GM18520 (cell line): ENCODE data around the gene MAPK8.

ENCODE experiments used
- ATAC-seq: cut with Tn5 transposase; IDR thresholded peaks from one replicate; pipeline ENCODE4 v1.9.1; 2021; ENCODE audit not compliant: unreplicated experiment

MAPK8 gene

GRCh38 chr10:48459270-48460150 lies 153.0 kb downstream of the MAPK8 start:
- ATAC-seq: no peak

DNA sequence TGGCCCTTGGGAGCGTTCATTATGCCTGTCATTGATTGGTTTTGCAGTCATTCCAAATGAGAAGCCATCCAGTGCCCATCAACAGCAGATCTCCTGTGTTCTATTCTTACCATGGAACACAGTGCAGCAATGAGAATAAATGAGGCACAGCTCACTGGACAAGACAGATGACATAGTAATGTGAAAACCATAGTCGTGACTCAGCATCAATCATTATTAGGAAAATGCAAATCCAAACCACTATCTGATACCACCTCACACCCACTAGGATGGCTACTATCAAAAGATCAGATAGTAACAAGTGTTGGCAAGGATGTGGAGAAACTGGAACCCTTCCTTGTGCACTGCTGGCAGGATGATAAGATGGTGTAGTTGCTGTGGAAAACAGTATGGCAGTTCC lies 153.7 kb downstream of the MAPK8 start:
- ATAC-seq: no peak

DNA sequence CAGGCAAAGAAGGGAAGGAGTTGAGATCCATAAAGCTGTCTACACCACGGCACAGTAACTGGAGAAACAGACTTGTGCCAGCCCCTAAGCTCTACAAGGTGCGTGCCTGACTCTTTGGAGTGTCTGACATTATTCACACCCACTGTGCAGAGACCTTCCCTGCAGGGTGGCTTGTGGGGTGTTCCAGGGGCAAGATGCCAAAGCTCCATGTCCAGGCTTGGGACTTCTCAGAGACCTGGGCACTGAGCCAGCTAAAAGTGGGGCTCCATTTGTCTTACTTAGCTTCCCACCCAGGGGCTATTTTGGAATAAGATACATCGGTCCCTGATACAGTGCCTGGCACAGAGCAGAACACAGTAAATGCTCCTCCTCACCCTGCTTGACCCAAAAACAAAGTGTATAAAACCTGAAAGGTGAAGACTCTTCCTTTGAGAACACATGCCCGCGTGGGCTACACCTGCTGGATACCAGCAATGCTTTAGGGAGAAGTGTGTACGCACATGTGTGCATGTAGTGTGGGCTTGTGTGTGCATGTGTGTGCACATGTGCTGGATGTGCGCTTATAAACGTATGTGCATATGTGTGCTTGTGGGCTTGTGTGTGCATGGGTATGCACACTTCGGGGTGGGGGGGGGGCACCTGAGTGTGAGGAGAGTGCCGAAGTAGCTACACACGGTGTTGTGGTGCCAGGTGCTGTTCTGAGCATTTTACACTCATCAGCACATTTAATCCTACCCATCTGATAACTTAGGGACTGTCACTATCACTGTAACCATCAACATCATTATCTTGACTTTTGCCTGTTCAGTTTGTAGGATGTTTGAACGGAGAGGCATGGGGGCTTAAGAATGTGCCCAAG lies 155.4 kb downstream of the MAPK8 start:
- no peak for ATAC-seq

- ATAC-seq: no peak
Observed at GRCh38 chr10:48462482-48463020, 156.1 kb downstream of the MAPK8 start.

GRCh38 chr10:48463318-48464003 lies 157.0 kb downstream of the MAPK8 start:
- ATAC-seq: no peak

DNA sequence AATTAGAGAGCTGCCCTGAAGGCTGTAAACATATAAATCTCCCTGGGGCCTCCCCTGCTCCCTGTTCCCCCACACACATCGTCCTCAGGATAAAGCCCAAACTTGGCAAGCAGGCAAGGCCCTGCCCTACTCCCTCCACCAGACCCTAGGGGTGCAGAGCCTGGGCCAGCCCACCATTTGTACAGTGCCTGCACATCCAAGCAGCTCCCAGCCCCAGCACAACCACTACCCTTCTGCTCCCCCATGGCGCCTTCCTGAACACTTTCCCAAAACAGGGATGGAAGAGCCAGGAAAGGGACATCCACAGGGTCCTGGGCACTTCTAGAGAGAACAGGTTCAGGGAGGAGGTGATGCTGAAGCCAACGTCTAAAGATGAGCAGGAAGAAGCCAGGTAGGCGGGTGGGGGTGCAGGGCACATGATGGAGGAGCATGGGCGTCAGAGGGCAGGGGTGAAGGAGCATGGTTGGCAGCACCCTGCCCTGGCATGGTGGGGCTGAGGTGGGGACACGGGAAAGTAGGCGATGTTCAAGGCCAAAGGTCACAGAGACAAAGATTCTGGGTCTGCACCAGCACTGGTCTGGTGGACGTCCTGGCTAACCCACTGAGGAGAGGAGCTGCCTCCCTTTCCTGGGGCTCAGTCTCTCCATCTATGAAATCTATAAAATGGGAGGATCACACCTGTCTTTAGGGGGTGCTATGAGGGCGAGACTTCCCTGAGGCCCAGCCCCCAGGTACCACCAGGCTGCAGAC lies 157.8 kb downstream of the MAPK8 start:
- no peak for ATAC-seq

DNA sequence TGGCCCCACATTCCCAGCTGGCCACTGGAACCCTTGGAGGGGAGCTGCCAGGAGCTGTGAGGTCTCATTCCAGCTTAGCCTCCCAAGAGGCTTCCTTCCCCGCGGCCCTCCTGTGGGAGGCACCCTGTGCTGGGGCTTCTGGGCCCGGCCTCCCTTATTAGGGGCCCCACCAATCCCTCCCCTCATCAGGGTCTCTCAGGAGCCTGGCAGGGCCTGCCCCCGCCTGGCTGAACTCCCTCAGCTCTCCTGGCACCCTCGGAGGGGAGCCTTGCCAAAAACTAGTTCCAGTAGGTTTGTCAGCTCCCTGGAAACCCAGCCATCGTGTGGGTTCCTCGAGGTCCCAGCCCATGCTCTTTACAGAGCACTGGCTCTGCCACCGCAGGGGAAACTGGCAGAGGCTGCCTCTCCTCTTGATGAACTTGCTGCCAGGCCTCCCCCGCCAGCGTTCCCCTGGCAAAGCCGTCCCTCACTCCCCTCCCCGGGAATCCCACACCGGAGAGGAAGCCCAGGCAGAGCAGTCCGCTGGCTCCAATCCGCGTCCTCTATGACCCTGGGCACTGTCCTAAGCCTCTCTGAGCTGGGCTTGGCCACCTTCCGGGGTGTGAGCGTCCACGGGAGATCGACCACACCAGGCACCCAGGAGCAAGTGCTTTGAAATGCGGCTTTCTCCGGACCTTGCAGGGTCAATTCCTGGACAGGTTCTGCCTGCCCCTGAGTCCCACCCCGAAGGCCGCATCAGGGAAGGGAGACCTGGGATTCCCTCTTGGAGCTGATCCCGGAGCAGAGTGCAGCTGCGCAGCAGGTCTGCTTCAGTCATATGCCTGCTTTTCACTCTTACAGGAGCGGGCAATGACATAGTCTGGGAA lies 158.6 kb downstream of the MAPK8 start:
- ATAC-seq: no peak

DNA sequence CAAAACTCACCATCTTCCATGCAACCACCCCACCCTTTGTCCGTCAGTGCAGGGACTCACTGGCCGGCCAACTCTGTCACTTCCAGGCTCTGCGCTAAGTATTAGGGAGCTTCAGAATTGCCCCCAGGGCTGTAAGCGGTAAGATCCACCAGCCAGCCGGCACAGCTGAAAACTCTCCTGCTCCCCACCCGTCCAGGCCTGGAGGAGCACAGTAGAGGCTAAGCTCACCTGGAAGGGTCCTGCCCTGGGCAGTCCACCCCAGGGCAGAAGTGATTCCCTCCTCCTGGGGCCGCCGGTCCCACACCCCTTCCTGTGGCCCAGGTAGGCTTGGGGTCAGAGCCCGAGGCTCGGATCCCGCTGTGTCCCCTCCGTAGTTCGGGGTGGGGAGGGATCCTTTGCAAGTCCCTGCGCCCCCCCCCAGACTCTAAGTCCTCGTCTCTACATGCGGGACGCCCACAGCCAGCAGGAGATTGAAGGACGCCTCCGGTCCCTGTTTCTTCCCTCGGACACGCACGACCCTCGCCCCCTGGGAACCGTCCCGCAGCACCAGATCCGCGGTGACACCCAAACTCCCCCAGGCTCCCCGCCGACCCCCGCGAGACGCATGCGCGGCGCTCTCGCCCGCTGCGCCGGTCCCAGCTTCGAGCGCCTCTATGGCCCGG lies 159.5 kb downstream of the MAPK8 start:
- ATAC-seq: no peak

DNA sequence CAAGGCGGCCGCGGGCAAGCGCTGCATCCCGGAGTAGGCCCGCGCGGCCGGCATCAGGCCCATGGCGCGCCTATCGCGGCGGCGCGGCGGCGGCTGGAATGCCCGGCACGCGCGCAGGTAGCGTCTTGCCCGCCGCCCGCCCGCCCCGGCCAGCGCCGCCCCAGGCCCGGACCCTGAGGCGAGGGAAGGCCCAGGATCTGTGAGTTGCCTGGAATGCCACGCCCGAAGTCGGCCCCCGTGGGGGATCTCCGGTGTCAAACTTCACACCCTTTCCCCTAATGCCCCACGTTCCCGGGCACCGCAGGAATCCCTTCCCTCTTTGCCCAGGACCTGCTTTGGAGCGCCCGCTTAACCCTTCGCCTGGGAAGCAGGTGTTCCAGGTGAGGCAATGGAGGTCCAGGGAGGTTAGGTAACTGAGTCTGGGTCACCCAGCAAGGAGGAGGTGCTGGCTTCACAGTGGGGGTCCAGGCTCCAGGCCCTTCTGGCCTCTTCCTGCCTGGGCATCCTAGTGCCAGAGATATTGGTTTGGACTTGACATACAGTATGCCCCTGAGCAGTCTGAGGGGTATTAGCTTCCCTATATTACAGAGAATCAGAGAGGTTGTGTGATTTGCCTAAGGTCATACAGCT lies 160.2 kb downstream of the MAPK8 start:
- ATAC-seq: no peak

DNA sequence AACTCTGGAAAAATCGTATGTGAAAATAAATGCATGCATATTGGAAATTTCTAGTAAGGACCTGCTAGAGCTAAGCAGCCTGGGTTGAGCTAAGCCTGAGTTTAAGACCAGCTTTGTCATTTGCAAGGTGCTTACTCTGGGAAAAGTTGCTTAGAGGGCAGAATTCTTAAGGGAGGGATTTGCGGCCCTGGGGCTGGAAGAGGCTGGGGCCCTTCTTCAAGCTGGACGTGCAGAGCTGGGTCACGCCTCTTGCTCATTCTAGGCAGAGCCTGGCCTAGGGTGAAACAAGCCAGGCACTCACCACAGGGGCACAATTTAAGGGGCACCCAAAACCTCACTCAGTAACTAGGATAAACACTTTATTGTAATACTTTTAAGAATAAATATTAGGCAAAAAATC lies 161.2 kb downstream of the MAPK8 start:
- no peak for ATAC-seq

DNA sequence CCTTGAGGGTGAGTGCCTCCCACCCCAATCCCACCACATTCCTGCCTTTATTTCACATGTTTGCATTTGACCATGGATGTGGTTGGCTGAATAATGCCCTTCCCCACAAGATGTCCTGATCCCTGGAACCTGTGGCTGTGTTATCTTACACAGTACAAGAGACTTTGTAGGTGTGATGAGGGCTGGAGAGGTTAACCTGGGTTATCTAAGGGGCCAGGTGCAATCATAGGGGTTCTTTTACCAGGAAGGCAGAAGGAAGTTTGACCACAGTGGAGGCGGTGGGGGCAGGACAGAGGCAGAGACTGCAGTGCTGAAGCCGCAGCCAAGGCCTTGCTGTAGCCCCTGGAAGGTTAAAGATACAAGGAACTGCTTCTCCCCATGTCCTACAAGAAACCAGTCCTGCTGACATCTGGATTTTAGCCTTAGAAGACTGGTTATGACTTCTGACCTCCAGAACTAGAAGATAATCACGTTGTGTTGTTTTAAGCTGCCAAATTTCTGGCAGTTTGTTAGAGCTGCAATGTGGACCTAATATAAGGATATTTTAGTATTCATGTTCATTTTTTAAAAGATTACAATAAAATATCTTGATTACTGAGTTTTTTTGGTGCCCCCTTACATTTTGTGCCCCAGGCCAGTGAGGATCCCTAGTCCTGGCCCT lies 161.8 kb downstream of the MAPK8 start:
- no peak for ATAC-seq

DNA sequence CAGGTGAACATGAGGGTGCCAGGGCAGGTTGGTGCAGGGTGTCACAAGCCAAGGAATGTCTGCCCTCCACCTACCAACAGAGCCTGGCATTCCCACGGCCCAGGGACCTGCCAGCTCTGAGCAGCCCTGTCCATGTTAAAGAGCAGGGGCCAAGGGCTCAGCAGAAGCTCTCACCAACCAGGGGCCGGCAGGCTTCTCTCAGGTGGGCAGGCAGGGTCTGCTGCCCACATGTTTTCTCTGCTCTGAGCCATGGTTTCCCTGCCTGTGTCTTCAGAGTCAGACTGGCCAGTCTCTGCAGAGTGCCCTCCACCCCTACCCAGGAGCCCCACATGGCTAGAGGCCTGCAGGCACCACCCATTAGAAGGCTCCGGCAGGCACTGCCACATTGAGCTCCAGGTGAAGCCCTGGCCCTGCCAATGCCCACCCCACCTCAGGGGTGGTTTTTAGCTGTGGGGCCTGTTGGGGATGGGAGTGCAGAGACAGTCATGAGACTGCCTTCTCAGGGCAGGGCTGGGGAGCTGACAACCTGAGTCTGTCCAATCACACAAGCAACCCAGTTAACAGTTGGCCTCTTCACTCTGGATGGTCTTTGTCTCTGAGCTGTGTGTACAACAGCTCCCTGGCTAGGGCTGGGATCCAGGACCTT lies 162.5 kb downstream of the MAPK8 start:
- no peak for ATAC-seq

DNA sequence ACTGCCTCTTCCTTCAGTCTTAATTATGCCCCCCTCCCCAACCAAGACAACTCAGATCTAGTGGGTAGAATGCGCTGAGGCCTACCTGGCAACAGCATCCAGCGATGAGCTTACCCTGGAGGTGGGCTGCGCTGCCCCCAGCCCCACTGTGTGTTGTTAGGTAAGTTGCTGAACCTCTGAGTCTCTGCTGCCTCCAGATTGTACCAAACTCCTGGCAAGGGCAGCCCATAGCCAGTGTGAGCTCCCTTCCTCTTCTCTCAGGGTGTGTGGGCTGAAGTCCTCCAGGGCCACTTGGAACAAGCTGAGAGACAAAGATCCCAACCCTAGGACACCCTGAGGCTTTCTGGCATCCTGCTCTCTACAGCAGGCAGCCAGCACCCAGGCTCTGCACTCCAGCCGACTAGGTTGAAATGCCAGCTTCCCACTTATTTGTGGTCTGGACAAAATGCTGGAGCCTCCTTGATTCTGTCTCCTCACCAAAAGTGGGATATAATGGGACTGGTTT lies 163.1 kb downstream of the MAPK8 start:
- no peak for ATAC-seq

DNA sequence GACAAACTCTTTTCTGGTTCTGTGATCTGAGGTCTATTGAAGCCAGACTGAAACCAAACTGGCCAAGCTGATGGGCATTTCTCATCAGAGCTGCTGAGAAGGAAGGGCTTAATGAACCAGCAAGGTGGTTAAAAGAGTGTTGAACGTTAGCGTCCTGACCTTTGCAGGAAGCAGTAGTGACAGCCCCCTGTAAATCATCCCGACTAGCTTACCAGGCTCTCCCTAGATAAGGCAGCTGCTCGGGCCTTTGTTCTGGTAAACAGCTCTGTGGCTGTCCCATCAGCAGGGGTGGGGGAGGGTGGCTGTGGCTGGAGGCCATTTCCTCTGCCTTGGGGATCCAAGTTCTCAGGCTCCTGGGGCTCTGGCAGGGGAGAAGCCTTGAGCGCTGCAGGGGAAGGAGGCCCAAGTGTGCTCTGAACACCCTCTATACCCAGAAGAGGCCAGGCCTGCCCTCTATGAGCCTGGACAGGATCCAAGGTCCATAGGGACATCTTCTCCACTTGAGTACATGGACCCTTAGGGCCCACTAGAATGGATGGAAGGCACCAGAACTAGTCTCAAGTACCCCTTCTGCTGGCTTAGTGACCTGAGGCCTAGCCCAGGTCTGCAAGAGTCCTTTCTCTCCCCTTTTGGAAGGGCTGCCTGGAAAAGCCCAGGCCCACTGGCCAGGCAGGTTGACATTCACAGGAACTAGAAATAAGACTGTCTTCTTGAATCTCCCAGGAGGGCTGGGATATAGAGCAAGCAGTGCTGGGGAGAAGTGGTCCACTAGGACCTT lies 163.8 kb downstream of the MAPK8 start:
- ATAC-seq: no peak

- ATAC-seq: no peak
Observed at GRCh38 chr10:48470893-48471805, 164.7 kb downstream of the MAPK8 start.
